GM18861 (cell line): Measurements from ENCODE around the gene TMEM120B.

Experiments used
- ATAC-seq: cut with Tn5 transposase; IDR thresholded peaks from one replicate; pipeline ENCODE4 v1.9.1; 2021; ENCODE audit not compliant: unreplicated experiment

Gene TMEM120B

DNA sequence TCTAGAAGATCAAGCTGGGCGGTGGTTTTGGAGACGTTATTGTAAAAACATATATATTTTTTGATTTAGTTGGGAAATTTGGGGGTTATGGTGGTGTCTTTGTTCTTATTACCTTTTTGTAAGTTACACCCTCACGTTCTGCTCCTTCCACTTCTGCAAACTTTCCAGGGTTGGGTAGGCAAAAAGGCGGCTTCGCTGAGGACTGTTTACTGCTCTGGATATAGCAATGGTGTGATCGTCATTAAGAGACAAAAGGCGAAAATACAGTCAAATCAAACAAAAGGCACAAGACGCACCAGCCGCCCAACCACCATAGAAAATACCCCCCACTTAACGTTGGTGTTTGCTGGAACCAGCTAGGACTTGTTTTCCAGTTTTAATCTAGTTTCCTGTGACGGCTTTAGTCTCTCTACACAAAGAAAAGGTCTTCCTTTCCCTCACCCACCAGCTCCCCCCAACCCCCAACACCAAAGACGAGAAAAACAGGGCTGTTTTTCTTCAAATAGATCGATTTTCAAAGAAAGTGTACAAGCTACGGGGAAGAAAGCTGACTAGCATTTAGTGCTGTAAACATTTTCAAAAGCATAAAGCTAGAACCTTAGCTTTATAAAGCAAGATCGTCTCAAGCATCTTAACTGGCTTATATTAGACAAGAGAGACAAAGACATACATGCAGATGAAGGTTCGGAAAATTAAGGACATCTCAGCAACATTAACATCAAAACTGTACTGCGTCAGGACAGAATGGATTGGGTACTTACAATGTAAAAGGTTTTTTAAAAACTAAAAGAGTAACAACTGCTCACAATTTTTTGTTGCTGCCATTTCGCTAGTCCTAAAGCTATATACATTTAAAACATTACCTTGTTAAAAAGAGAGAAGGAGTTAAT is 89.3 kb downstream of the TMEM120B start:
- ATAC-seq, result no peak

- ATAC-seq, result no peak
These were observed 89.9 kb downstream of the TMEM120B start for GRCh38 chr12:121802485-121802842.

DNA sequence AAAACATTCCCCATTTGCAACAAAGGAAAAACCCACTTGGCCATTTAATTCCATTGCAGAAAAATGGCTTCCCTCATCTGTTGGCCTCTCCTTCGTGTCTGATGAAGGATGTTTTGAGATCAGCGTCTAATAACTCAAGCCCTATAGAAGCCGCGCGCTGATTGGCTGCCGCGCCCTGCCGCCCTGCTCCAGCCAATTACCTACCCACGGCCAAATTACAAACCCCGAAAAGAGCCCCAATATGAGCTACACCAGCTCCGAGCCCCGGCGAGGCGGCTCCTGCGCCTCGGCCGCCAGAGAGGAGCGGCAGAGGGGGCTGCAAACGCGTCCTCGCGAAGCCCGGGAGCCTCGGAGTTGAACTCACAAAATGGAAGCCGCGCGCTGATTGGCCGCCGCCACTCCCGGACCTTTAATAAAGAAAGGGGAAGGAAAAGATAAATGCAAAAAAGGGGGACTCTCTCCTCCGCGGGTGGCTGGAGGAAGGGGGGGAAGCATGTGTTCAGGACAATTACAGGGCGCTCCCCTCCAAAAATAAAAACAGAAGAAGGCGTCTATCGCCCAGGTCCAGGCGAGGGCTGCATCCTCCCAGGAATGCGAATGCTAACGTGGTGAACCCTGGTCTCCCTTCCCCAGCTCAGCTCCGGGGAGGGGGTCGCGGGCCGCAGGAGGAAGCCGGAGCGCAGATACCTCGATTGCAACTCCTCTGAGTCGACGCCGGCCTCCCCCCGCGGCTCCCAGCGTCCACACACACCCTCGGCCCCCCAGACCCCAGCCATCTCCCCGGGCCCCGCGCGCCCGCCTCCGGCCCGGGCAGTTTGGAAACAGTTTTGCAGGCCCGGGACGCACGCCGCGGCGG is 90.5 kb downstream of the TMEM120B start:
- peak; percentile 43 for ATAC-seq

- no peak for ATAC-seq
These were observed 91.4 kb downstream of the TMEM120B start, which contains the start of gene SETD1B for GRCh38 chr12:121803861-121804416. TSS of gene SETD1B (plus strand) at chr12:121804009. CDS start at chr12:121804738, 729 bp downstream.

- ATAC-seq, result no peak
These were observed 92.0 kb downstream of the TMEM120B start for GRCh38 chr12:121804417-121805111.

GRCh38 chr12:121805171-121806008 is 92.8 kb downstream of the TMEM120B start:
- no peak for ATAC-seq

GRCh38 chr12:121806009-121806545 is 93.5 kb downstream of the TMEM120B start:
- no peak for ATAC-seq

DNA sequence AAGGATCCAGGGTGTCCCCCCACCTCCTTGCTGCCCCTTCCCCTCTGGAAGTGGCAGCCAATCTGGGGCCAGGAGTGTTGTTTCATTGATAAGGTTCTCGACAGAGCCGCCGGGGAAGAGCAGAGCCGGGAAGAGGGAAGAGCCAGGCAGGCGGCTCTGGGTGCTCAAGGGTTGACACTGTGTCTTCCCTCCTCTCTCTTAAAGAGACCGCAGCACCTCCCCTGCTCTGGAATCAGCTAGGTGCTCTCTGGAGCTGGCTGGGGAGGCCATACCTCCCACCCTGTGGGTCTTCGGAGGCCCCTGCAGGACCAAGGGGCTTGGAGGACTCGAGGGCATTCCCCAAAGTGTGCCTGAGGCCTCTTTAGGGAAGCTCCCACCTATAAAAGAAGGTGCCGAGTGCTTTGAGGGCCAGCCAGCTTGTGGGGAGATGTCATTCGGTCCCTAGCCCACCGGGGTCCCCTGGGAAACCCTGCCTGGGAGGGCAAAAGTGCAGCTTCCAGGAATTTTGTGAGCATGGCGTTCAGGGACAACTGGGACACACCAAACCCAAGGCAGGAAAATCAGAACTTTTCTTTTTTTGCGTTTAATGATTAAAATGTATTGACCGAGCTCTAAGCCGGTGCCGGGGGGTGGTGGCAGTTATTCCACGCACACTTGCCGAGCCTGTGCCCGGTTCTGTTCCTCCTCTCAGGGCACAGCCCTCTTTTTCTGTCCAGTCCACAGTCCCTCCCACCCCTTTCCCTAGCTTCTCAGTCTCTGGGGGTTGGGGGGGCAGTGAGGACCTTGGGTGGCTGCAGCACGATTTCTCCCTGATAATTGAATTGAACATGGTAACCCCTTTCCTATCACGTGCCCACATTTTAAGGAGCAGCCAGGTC is 94.2 kb downstream of the TMEM120B start:
- ATAC-seq, result no peak

- no peak for ATAC-seq
These were observed 95.2 kb downstream of the TMEM120B start for GRCh38 chr12:121807642-121808347.

DNA sequence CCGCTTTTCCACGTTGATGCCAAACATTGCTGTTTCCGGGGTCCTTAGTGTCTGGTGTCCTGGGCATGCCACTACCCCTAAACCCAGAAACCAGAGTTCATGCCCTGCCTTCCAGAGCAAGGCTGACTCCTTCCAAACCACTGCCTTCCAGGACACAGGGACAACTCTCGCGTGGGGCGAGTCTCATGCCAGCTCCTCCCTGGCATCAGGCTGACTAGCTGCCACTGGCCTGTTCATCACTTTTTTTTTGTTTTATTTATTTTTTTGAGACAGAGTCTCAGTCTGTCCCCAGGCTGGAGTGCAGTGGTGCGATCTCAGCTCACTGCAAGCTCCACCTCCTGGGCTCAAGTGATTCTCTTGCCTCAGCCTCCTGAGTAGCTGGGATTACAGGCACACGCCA is 96.1 kb downstream of the TMEM120B start:
- ATAC-seq, result no peak

- ATAC-seq, result no peak
These were observed 97.2 kb downstream of the TMEM120B start for GRCh38 chr12:121809712-121810116.

- ATAC-seq, result no peak
These were observed 97.8 kb downstream of the TMEM120B start for GRCh38 chr12:121810234-121810817.

DNA sequence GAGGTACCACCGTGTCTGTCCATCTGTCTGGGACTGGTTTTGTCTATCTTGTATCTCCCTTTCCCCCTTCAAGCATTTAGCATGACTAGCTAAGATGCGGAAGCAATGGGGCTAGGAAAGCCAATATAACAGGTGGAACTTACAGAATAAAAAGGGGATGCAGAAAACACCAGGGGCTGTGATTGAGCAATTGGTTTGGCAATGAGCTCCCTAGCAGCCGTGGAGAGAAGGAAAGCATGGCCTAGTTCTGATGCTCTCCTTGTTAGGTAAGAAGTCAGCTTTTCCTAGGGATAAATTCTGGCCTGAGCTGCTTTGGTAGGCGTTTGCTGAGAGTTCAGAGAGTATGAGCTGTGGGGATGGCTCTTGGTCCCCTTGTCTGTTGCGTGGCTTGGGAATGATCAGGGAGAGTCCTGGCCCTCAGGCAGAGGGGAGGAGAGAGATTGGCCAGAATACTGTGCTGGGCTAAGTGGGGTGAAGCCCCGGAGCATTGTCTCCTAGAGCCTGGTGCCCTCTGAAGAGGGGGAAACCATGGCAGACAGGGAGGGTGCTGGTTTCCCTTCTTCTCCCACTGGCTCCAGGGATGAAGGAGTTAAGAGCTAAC is 98.4 kb downstream of the TMEM120B start:
- ATAC-seq, result no peak

DNA sequence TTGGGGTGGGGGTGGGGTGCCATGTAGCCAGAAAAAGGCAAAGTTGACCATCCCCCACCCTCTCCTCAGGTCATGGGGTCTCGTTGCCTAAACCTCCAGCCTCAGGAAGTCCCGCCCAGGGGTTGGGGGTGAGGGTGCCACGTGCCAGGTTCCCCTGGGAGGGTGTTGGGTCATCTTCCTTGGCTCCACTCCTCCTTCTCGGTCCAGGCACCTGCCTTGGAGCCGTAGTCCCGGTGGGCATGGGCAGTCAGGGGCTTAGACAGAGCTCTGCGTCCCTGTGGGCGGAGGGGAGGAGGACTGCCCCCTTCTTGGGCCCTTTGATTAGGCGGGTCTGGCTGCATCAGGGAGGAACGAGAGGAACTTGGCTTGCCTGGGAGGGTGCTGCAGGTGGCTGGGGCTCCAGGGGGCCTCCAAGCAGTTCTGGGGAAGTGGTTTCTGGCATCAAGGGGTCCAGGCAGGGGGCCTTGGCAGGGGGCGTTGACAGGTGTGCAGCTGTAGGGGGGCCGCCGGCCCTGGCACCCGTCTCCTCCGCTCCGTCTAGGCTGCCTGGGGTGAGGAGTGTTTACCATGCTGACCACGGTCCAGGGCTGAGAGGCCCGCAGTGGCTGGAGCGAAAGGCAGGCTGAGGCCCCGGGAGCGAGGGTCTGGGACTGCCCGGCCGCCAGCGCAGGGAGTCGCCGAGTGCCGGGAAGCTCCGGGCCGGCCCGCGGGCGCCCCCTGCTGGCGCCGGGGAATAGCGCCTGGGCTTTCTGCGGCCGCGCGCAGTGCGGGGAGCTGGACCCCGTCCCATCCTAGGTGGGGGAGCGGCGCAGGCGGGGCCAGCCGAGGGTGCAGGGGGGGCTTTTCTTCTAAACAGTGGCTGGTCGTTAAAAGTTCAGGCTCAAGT is 99.1 kb downstream of the TMEM120B start:
- ATAC-seq, result no peak

GRCh38 chr12:121812320-121812871 is 99.8 kb downstream of the TMEM120B start:
- no peak for ATAC-seq
